Esophagus mucosa (tissue), 1 donor: ENCODE data around the gene ARHGAP36. TPM values are rescaled to one million over a fixed set of nuclear protein-coding genes. Genes with fewer than 3 reads are reported as not detected.

Experiments used
- ATAC-seq: fragments of 200-7000 bp; cut with Tn5 transposase; one replicate; pipeline ENCODE4 v1.9.1; 2020
- total RNA-seq: library from RNA; stranded (reverse); gene quantifications from one replicate; pipeline ENCODE4 v1.2.4, GENCODE V29; 2023
- donor health status: DM: yes; HTN: yes; CAD: no.

ARHGAP36 gene
- total RNA-seq, 1 donor from 2014 or later = not detected

DNA sequence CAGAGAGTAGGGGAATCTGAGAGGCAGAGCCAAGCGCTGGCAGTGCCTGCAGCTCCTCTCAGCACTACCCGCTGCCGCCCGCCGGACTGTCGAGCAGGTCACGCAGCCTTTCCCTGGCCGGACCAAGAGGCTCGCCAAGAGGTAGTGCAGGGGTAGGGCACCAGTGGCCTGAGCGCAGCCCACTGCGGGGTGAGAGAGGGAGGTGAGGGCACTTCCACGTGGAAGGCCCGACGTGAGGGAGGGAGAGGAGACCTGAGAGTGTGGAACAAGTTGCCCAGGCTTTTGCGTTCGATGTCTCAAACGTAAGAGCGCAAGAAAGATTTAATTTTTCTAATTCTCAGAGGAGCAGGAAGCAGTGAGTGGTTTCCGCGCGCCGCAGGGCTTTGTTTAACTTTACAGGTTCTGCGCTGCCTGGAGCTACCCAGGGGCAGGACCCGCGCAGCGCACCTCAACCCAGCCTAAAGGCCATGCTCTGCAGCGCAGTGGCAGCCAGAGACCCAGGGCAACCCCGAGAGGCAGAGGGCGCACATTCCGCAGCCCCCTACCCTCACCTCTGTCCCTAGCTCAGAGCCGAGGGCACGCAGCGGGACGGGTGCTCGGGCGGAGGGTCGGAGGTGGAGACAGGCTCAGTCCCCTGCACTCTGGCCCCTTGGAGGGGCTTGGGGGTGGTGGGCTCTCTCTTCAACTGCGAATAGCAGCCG, 14.9 kb downstream of the ARHGAP36 start:
- no peak for ATAC-seq

DNA sequence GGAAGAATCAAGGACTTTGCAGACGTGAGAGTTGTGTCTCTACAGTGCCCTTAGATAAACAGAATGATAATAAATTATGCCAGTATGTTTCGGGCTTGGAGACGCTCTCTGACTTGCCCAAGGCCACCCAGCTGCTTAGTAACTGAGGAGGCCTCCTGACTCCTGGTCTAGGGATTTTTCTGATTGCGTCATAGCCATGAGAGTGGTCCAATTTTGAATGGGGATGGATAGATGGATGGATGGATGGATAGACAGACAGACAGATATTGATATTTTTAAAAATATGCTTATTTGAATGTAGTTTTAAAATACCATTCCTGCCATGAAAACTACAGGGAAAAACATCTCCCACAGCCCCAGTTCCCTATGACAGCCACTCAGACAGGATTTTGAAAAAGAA, 15.5 kb downstream of the ARHGAP36 start:
- no peak for ATAC-seq

DNA sequence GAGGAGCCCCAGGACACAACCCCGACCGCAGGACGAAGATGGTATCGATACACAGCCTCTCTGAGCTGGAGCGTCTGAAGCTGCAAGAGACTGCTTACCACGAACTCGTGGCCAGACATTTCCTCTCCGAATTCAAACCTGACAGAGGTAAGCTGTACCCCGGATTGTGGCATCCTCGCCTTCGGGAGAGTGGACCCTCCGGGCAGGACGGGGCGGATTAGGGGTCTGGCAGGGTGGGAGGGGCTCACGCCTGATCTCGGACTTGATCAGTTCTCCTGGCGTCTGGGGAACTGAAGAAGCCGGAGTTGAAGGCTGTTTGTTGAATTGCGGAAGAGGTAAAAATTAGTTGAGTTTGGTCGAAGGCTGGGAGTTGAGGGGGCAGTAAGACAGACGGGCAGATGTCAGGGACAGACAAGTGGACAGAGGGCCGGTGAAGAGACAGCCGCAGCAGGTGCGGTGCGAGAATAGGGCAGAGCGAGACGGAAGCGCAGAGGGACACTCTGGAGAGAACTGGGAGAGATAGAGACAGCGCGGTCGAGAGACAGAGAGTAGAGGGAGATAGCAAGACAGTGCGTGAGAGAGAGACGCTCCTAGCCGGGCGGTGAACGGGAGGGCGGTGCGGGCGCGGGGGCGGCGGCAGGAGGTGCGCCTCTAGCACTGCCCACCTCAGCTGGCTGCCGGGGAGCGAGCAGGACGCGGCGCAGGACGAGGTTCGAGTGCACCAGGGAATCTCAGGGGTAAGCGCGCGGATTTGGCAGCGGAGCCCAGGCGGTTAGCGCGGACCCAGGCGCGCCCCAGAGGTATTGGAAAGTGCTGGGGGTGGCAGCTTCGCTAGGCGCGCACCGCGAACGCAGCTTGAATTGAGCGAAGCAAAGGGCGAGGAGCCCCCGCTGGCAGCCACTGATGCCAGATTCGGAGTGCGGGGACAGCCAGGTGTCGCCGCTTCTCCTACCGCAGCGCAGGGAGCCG, 23.9 kb downstream of the ARHGAP36 start:
- ATAC-seq = no peak

DNA sequence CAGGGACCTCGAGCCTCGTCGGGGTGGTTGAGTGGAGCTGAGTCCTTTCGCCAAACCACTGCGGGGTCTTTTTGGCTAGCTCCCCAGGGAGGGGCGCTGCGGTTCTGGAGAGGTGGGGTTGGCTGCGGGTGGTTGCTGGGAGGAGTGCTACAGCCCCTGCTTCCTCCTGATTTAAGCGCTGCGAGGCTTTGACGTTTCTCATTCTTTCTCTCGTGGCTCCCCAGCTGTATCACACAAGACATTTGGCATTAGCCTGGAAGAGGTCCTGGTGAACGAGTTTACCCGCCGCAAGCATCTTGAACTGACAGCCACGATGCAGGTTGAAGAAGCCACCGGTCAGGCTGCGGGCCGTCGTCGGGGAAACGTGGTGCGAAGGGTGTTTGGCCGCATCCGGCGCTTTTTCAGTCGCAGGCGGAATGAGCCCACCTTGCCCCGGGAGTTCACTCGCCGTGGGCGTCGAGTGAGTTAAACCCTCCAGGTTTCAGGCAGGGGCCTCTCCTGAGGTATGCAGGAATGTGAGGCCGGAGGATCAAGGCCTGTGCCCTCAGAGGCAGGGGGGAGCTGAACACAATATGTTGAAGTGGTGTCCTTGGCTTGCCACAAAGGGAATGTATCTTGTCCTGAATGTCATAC, 25.5 kb downstream of the ARHGAP36 start:
- no peak for ATAC-seq

DNA sequence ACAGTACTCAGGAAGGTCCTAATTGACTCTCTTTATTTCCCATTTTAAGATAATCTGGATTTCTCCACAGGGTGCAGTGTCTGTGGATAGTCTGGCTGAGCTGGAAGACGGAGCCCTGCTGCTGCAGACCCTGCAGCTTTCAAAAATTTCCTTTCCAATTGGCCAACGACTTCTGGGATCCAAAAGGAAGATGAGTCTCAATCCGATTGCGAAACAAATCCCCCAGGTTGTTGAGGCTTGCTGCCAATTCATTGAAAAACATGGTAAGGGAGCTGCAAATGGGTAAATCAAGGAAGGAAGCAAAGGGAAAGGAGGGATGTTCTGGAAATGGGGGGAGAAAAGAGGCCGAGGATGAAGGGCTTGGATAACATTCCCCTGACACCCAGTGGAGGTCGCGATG, 26.0 kb downstream of the ARHGAP36 start:
- no peak for ATAC-seq

DNA sequence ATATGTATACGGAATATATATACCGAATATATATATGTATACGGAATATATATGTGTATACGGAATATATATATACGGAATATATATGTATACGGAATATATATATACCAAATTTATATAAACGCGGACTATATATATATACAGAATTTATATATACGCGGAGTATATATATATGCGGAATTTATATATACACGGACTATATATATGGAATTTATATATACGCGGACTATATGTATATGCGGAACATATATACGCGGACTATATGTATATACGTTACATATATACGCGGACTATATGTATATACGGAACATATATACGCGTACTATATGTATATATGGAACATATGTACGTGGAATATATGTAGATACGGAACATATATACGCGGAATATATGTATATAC, 78.6 kb downstream of the ARHGAP36 start:
- ATAC-seq = no peak

DNA sequence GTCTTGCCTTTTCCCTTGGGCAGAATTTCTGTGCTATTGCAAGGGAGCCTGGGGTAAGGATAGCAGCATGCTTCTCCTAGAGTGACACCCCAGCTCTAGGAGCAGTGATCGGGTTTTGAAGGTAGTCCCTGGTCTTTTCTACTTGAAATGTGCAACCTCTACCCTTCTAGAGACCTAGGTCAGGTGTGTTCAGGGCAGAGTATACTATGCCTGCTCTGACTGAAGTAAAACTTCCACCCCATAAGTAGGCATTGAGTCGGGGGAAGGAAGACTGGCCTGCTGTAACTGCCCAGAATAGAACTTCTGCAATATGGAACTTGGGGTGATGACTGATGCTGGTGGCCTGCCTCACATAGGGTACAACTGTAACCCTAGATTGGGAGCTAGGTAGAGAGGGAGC, 80.9 kb downstream of the ARHGAP36 start:
- ATAC-seq = no peak

Other genes with a start within 250 kb of the ARHGAP36 start
- 15.1 TPM for gene ENOX2, start 155.1 kb upstream of the ARHGAP36 start, total RNA-seq
- gene IGSF1, start 231.0 kb downstream of the ARHGAP36 start, total RNA-seq = 0.08 TPM